PFSK-1 (cell line): ENCODE results near the gene SLC16A7.

Experiments used
- POLR2AphosphoS5 ChIP-seq: IDR thresholded peaks from 2 replicates; pipeline ENCODE4 v1.6.1; 2012; ENCODE audit warnings: low read depth, mild to moderate bottlenecking, control low read depth, low read length, moderate library complexity
- REST ChIP-seq, 2 experiments: IDR thresholded peaks; 2 replicates each; pipeline versions ENCODE4 v1.6.1 to v1.8.0; 2011 to 2012; ENCODE audit warnings: low read depth in 2 of 2, low read length in 2 of 2, control low read depth in 1 of 2, inconsistent platforms in 1 of 2, mild to moderate bottlenecking in 1 of 2, moderate library complexity in 1 of 2; ENCODE audit not compliant: insufficient read depth in 1 of 2
- TAF1 ChIP-seq: IDR thresholded peaks from 2 replicates; pipeline ENCODE4 v1.6.1; 2012; ENCODE audit warnings: low read length, control low read depth, borderline replicate concordance; ENCODE audit not compliant: insufficient read depth

- TF ChIP-seq POLR2AphosphoS5 (no peak), TAF1 (no peak), REST (IDR thresholded peaks at IDR 0.05; ENCODE audit: insufficient read depth in 1 of 2, low read depth in 2 of 2, low read length in 2 of 2) (no peak)
Measured at GRCh38 chr12:59678759-59679411, 83.1 kb downstream of the SLC16A7 start.
